Astrocyte (in vitro differentiated cells and primary cell): ENCODE measurements around the gene OR2L3. TPM values are rescaled to one million over a fixed set of nuclear protein-coding genes. Genes with fewer than 3 reads are reported as not detected.
"Not testable (repeated sequence)": the region's sequence is repeated elsewhere in the genome, so short reads cannot be mapped to it uniquely, and the experiment has no call there.

Experiments
- DNase-seq: peaks from one replicate; pipeline ENCODE4 v3.0.0-alpha.2; 2010; ENCODE audit warnings: low read depth
- FAIRE-seq: peaks from 2 replicates; lab custom pipeline; 2011; peaks lifted over from hg19 to GRCh38; lab: Jason Lieb, UNC
- H2AFZ ChIP-seq: 2 replicates; pipeline ENCODE4 v1.6.0; 2012; ENCODE audit warnings: low read depth, low read length, inconsistent platforms
- H3K27ac ChIP-seq: 2 replicates; pipeline ENCODE4 v1.5.1; 2011; ENCODE audit warnings: low read depth, low read length, inconsistent platforms
- H3K27me3 ChIP-seq: 2 replicates; pipeline ENCODE4 v1.6.0; 2011; ENCODE audit warnings: low read length, inconsistent platforms; ENCODE audit not compliant: insufficient read depth
- H3K36me3 ChIP-seq: 2 replicates; pipeline ENCODE4 v1.5.1; 2011; ENCODE audit warnings: low read length, inconsistent platforms; ENCODE audit not compliant: insufficient read depth
- H3K4me1 ChIP-seq: 2 replicates; pipeline ENCODE4 v1.5.1; 2011; ENCODE audit warnings: low read length, inconsistent platforms; ENCODE audit not compliant: insufficient read depth
- H3K4me2 ChIP-seq: 2 replicates; pipeline ENCODE4 v1.6.0; 2012; ENCODE audit warnings: low read length, inconsistent platforms
- H3K4me3 ChIP-seq: 2 replicates; pipeline ENCODE4 v1.5.1; 2011; ENCODE audit warnings: low read depth, mild to moderate bottlenecking, low read length, inconsistent platforms; ENCODE audit not compliant: insufficient read depth
- H3K79me2 ChIP-seq: 2 replicates; pipeline ENCODE4 v1.6.0; 2012; ENCODE audit warnings: mild to moderate bottlenecking, low read length, inconsistent platforms; ENCODE audit not compliant: insufficient read depth
- H3K9ac ChIP-seq: 2 replicates; pipeline ENCODE4 v1.6.0; 2012; ENCODE audit warnings: mild to moderate bottlenecking, low read length, inconsistent platforms
- H3K9me3 ChIP-seq: 2 replicates; pipeline ENCODE4 v1.5.1; 2012; ENCODE audit warnings: low read depth, mild to moderate bottlenecking, low read length, inconsistent platforms; ENCODE audit not compliant: insufficient read depth
- H4K20me1 ChIP-seq: 2 replicates; pipeline ENCODE4 v1.6.0; 2012; ENCODE audit warnings: low read length, inconsistent platforms; ENCODE audit not compliant: insufficient read depth
- H3K27ac Mint-ChIP-seq: one replicate; pipeline ENCODE4 v1.8.0; 2021; ENCODE audit warnings: mild to moderate bottlenecking, mixed read lengths; ENCODE audit not compliant: unreplicated experiment
- H3K27me3 Mint-ChIP-seq: one replicate; pipeline ENCODE4 v1.8.0; 2021; ENCODE audit warnings: low read depth, mixed read lengths; ENCODE audit not compliant: unreplicated experiment
- H3K36me3 Mint-ChIP-seq: one replicate; pipeline ENCODE4 v1.8.0; 2021; ENCODE audit warnings: low read depth, mixed read lengths; ENCODE audit not compliant: unreplicated experiment
- H3K4me1 Mint-ChIP-seq: one replicate; pipeline ENCODE4 v1.8.0; 2021; ENCODE audit warnings: low read depth, mixed read lengths; ENCODE audit not compliant: unreplicated experiment
- H3K4me3 Mint-ChIP-seq: one replicate; pipeline ENCODE4 v1.8.0; 2021; ENCODE audit warnings: mild to moderate bottlenecking, moderate library complexity, mixed read lengths; ENCODE audit not compliant: unreplicated experiment
- H3K9me3 Mint-ChIP-seq: one replicate; pipeline ENCODE4 v1.8.0; 2021; ENCODE audit warnings: mild to moderate bottlenecking, mixed read lengths; ENCODE audit not compliant: unreplicated experiment
- CTCF ChIP-seq: IDR thresholded peaks from 2 replicates; pipeline ENCODE4 v1.5.1; 2011; ENCODE audit warnings: low read depth, mild to moderate bottlenecking, inconsistent platforms, low read length, moderate library complexity; ENCODE audit not compliant: insufficient read depth
- EZH2 ChIP-seq: IDR thresholded peaks from 2 replicates; pipeline ENCODE4 v1.6.1; 2012; ENCODE audit warnings: mild to moderate bottlenecking, low read length, inconsistent platforms; ENCODE audit not compliant: insufficient read depth
- total RNA-seq: library from RNA; stranded (reverse); gene quantifications from 2 replicates; pipeline ENCODE4 v1.2.1, GENCODE V29; 2021

The OR2L3 gene
- total RNA-seq, 1 donor from 2014 or later, result not detected

GRCh38 chr1:248065071-248065470, 18.4 kb downstream of the OR2L3 start:
- no peak for DNase-seq
- no peaks in the 10 kb centered on the region for H3K4me1 Mint-ChIP-seq

GRCh38 chr1:248065604-248066003, 19.0 kb downstream of the OR2L3 start:
- Histone ChIP-seq H3K4me3 (no peak overlapping the region), H3K36me3 (no peaks in the 10 kb centered on the region), H2AFZ (no peak overlapping the region), H3K9me3 (peaks cover 3% of the 10 kb centered on the region), H3K79me2 (no peaks in the 10 kb centered on the region), H4K20me1 (no peaks in the 10 kb centered on the region), H3K27me3 (no peaks in the 10 kb centered on the region), H3K9ac (no peak overlapping the region), H3K4me2 (no peak overlapping the region), H3K4me1 (no peaks in the 10 kb centered on the region), H3K27ac (no peak overlapping the region)
- Mint-ChIP-seq H3K27me3 (no peaks in the 10 kb centered on the region), H3K9me3 (peaks cover 2% of the 10 kb centered on the region), H3K4me1 (no peaks in the 10 kb centered on the region), H3K4me3 (no peak overlapping the region), H3K27ac (no peak overlapping the region), H3K36me3 (no peaks in the 10 kb centered on the region)
- TF ChIP-seq CTCF (no peak), EZH2 (no peak)
- DNase-seq (no peak), FAIRE-seq (no peak)

More at GRCh38 chr1:248065071-248065470, 18.4 kb downstream of the OR2L3 start:
- no peak overlapping the region for H3K4me2 ChIP-seq
- no peaks in the 10 kb centered on the region for H3K4me1 ChIP-seq
- no peaks in the 10 kb centered on the region for H3K36me3 ChIP-seq
- no peaks in the 10 kb centered on the region for H3K27me3 ChIP-seq
- Mint-ChIP-seq H3K36me3 (no peaks in the 10 kb centered on the region), H3K9me3 (peaks cover 2% of the 10 kb centered on the region), H3K27me3 (no peaks in the 10 kb centered on the region), H3K27ac (no peak overlapping the region), H3K4me3 (no peak overlapping the region)
- H4K20me1 ChIP-seq, result no peaks in the 10 kb centered on the region
- no peaks in the 10 kb centered on the region for H3K79me2 ChIP-seq
- H2AFZ ChIP-seq, result no peak overlapping the region
- no peak overlapping the region for H3K27ac ChIP-seq
- H3K9me3 ChIP-seq, result peaks cover 3% of the 10 kb centered on the region
- H3K4me3 ChIP-seq, result no peak overlapping the region
- FAIRE-seq, result no peak
- H3K9ac ChIP-seq, result no peak overlapping the region
- TF ChIP-seq CTCF (no peak), EZH2 (no peak)

GRCh38 chr1:248083864-248084263, 37.2 kb downstream of the OR2L3 start:
- not testable (repeated sequence) for H3K27ac ChIP-seq, H3K4me1 Mint-ChIP-seq, H3K4me1 ChIP-seq, H3K79me2 ChIP-seq, H2AFZ ChIP-seq, H4K20me1 ChIP-seq, H3K36me3 Mint-ChIP-seq, H3K27ac Mint-ChIP-seq, H3K27me3 ChIP-seq, H3K9me3 ChIP-seq, H3K4me3 Mint-ChIP-seq, H3K4me3 ChIP-seq, FAIRE-seq, DNase-seq, H3K4me2 ChIP-seq, H3K9ac ChIP-seq, H3K36me3 ChIP-seq, H3K27me3 Mint-ChIP-seq, H3K9me3 Mint-ChIP-seq
